Stimulated activated CD4-positive, alpha-beta T cell treated with anti-CD3 and anti-CD28 coated beads, Interleukin-1b, Interleukin-23, amount 100 ng/mL, for 48 hours (primary cell): Measurements from ENCODE around the gene LARP1B.
"Not testable (repeated sequence)": the region's sequence is repeated elsewhere in the genome, so short reads cannot be mapped to it uniquely, and the experiment has no call there.

Experiments used
- DNase-seq: peaks from one replicate; pipeline ENCODE4 v3.0.0-alpha.2; 2020

The LARP1B gene

DNA sequence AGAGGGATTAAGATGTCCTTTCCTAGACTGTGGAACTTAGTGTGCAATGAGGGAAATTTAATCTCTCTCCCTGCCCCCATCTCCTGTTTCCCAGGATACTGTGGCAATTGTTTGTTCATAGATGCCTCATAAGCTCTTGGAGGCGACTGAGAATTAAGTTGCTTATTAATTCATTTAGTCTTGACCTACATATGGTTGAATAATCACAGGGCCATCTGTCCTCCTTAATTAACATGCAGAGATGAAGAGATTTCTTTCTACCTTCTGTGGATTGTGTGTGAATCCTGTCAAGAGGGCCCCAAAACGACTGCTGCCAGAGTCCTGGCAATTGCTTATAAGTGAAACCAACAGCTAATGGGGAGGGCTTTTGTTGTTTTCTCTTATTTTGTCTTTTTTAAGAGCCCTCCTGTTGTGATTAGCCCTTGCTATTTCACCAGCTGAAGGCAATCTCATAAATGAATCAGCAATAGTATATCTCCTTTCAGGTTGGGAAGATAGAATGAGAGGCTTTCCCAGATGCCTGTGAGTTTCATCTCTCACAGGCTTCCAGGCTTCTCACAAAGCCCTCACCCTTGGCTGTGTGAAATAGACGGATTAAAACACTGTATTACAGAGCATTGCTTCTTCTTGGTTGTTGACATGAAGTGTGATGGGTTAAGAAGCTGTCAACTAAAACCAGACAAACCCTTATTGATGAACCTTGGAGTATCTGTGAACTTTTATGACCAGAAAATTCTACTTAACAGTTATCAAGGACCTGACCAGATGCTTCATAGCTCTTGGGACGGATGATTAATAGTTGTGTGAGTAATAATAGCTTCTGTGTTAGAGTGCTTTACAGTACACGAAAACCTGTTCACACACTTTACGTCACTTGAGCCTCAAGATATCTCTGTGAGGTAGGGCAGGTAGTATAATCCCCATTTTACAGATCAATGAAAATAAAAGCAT lies 168.0 kb downstream of the LARP1B start:
- no peak for DNase-seq

DNA sequence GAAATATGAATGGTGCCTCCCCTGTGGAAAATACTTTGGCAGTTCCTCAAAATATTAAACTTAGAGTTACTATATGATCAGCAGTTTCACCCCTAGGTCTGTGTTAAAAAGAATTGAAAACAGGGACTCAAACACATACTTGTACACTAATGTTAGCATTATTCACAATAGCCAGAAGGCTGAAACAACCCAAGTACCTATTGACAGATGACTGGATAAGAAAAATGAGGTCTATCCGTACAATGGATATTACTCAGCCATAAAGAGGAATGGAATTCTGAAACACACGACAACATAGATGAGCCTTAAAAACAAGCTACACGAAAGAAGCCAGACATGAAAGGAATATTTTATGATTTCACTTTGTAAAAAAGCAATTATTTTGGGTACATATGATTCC lies 171.6 kb downstream of the LARP1B start:
- DNase-seq, result no peak

DNA sequence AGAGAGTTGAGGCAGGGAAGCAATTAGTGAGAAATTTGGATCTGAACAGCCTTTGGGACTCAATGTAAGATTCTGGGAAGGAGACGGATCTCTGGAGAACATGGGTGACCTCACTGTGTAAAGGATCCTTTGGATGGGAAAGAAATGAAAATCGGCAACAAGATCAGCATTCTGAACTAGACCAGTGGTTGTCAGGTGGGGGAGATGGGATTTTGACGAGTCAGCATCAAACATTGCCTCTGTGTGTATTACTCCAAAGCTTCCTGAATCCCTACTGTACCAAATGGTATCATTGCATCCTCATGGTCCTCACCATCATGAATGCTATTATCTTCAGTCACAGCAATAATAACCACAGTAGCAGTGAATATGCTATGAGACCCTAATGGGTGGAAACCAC lies 173.7 kb downstream of the LARP1B start:
- no peak for DNase-seq

DNA sequence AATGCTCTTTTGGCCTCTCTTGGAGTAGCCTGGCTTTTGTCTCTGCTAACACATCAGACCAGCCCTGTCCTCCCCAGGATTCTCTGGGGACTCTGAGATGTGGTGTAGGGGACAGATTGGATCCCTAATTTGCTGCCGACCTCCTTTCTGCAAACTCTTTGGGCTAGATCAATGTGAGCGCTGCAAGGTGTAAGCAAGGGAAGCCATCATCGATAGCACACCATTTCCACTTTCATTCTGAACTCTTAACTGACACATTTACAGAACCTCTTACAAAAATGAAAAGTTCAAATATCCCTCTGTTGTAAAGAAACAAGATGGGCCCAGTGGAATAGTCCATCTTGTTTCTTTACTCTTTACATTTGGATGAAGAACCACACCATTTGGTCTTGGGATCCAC lies 179.9 kb downstream of the LARP1B start:
- DNase-seq, result no peak

DNA sequence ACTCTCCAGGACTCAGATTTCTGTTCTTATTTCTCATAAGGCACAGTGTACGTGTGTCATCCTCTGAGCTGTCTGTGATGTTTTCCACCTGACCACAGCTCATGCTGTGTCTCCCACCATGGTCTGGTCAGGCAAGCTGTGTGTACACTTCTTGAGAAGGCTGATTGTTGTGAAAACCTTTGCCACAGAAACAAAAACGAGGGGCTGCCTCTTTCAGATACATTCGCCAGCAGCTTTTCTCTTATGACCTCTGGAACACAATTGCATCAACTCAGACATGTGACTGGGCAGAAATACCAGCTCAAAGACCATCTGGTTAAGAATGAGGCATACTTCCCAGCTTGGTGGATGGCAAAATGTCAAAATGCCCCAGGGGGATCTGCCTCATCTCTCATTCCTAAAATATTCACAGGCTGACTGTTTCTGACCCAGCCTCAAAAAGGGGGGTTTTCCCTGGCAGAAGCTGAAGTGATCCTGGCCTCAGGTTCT lies 180.4 kb downstream of the LARP1B start:
- no peak for DNase-seq

DNA sequence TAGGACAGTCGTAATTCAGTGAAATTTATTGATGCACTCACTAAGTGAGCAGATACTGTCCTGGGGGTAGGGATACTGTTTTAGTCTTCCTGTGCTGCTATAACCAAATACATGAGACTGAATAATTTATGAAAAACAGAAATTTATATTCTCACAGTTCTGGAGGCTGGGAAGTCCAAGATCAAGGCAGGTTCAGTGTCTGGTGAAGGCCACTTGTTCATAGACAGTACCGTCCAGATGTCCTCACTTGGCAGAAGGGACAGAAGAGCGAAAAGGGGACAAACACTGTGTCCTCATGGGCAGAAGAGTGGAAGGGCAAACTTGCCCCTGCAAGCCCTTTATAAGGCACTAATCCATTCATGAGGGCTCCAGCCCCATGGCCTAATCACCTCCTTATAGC lies 180.9 kb downstream of the LARP1B start:
- no peak for DNase-seq

DNA sequence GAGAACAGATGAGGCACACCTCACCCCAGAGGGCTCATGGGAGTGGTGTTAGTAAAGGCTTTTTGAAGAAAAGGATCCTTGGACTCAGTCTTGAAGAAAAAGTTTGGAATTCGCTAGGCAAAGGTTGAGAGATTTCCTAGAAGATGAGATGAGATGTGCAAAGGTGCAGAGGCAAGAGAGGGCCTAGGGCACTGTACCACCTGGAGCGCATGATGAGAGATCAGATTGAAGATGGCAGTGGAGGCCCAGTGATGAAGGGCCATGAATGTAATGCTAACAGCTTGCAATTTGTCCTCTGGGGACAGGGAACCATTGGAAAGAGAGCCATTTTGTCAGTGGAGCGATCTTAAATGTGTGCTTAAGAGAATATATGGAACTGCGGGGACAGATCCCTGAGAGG lies 181.5 kb downstream of the LARP1B start:
- DNase-seq, result no peak

DNA sequence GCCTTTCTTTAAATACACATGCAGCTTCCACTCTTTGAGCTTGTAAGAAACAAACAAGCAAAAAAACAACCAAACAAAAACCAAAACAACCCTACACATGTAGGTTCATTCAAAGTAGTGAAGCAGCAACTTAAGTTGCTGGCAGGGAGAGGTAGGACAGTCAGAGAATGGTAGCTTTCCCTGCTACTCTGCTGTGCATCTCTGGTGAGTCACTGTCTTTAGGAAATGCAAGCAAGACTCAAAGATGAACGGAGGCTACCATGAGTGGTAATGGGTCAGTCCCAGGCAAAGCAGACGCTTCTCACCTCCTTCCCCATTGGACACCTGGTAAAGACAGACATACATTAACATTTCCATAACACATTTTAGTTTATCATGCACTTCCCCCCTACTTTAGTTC lies 183.3 kb downstream of the LARP1B start:
- DNase-seq, result no peak

DNA sequence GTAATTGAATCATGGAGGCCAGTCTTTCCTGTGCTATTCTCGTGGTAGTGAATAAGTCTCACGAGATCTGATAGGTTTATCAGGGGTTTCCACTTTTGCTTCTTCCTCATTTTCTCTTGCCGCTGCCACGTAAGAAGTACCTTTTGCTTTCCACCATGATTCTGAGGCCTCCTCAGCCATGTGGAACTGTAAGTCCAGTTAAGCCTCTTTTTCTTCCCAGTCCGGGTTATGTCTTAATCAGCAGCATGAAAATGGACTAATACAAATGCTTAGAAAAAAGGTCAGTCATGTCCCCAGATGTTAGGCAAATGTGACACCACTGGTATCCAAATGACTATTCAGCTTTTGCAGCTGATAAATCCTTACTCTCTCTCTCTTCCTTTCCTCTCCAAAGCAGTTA lies 184.3 kb downstream of the LARP1B start:
- not testable (repeated sequence) for DNase-seq

DNA sequence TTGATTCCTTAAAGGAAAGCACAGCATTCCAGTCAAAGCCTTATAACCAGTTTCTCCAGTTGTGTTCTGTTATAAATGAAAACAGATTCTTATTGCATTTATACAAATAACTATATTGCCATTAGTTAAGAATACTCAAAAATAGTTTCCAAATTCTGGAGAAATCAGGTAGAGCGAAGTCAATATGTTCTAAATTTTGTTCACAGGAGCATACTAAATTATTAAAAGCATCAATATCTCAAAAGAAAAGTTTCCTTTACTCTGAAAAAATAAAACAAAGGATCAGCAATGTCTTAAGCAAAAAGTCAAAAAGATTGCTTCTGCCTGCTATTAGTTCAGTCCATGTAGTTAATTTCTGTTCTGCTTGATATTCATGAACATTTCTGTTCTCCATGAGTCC lies 186.8 kb downstream of the LARP1B start:
- no peak for DNase-seq

DNA sequence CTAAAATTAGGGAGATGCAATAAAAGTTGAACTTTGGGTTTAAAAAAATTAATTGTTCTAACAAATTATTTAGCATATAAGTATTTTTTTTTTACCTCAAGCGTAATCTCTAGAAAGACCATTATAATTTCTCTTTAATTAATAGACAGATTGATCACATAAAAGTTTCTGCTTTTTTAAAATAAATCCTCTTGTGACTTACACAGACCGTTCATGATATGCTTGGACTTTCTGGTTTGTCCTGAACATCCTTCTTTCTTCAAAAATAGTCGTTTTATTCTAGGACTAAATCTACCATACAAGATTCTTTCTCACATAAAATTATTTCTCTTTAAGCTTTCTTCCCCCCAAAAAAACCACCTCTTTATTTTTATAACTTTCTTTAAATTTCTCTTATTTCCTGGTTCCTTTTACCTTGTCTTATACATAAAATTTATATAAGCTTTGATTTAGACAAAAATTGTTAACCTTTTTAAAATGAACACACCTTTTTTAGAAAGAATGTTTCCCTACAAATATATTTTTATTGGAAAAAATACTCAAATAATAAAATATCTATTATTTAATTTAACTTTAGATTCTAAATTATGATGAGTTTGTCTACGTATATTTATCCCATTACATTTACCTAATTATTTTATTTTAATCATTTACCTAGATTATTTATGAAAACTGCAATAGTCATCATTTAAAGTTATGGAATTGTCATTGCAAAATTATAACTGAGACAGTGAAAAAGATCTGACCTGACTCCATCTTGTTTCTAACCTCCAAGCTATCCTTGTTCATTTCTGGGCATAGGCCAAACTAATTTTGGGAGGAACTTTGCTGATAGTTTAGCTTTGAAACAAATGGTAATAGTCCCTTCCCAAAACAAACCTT lies 188.9 kb downstream of the LARP1B start:
- DNase-seq, result no peak

DNA sequence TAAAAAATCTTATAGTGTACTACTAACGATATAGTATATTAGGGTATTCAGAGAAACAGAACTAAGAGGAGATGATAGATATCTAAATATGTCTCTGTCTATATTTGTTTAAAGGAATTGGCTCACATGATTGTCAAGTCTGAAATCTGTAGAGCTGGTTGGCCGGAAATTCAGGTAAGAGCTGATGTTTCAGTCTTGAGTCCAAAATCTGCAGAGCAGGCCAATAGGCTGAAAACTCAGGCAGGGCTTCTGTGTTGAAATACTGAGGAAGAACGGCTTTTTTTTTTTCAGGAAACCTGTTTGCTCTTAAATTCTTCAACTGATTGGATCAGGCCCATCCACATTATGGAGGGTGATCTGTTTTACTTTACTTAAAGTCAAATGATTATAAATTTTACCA lies 194.8 kb downstream of the LARP1B start:
- DNase-seq, result no peak

DNA sequence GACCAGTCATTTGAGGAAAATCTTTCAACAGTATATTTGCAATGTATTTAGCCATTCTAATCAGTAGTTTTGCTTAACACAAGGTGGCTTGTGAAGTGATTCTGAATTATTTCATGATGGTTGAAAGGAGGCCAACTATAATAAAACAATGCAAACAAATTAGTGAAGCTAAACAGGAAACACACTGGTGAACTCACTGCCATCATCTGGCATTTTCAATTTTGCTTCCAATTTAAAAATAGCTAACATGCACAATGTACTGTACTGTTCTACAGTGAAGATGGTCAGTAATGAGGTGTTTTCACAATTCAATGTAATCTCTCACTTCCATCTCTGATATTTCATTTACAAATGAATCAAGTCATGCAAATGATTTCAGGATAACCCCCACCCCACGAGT lies 195.4 kb downstream of the LARP1B start:
- DNase-seq, result no peak

DNA sequence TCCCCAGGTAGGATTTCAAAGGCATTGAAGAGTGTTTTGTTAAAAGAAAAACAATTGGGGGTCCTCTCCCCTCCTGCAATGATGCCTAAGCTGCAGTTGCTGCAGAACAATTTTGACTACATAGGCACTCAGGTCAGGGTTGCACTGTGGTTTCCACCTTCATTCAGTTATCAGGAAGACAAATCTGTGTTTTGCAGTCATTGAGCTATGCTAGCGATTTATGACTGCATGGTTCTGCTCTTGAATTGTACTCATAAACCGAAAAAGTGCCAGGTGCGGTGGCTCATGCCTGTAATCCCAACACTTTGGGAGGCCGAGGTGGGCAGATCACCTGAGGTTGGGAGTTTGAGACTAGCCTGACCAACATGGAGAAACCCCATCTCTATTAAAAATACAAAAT lies 197.1 kb downstream of the LARP1B start:
- not testable (repeated sequence) for DNase-seq

DNA sequence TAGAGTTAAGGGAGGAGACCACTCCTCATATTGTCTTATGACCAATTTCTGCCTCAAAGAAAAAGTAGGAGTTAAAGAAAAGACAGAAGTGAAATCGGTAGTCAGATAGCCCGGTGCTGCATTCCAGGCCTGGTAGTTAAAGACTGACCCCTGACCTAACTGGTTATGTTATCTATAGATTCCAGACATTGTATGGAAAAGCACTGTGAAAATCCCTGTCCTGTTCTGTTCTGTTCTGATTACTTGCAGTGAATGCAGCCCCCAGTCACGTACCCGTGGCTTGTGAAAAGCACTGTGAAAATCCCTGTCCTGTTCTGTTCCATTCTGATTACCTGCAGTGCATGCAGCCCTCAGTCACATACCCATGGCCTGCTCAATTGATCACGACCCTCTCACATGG lies 198.8 kb downstream of the LARP1B start:
- DNase-seq, result not testable (repeated sequence)
